Measurements from ENCODE around the gene CCT7.

- TF ChIP-seq CTCF (IDR thresholded peaks at IDR 0.05; ENCODE audit: poor library complexity, severe bottlenecking) (no peak), EP300 (conservative IDR thresholded peaks at IDR 0.05; ENCODE audit: poor library complexity, severe bottlenecking) (no peak), POLR2AphosphoS5 (IDR thresholded peaks at IDR 0.05) (no peak), REST (IDR thresholded peaks at IDR 0.05; ENCODE audit: borderline replicate concordance) (no peak), EZH2 (IDR thresholded peaks at IDR 0.05; ENCODE audit: borderline replicate concordance, insufficient read depth, low read length, poor library complexity, severe bottlenecking) (no peak), RAD21 (conservative IDR thresholded peaks at IDR 0.05) (no peak)
Measured at GRCh38 chr2:73250872-73251846, 17.1 kb downstream of the CCT7 start.

Data from neural cell (in vitro differentiated cells).